Lower leg skin (tissue), 3 donors: ENCODE data around the gene NEK1.

ENCODE experiments used
- POLR2A ChIP-seq, 2 donors: fragments of 450-650 bp; IDR thresholded peaks; one replicate each; pipeline ENCODE4 v1.6.1; 2016 to 2017; ENCODE audit warnings: antibody characterized with exemption in 2 of 2, mild to moderate bottlenecking in 1 of 2, moderate library complexity in 1 of 2
- TF ChIP-seq, protein P1 (sequence below), 3 donors: fragments of 450-650 bp; IDR thresholded peaks; one replicate each; pipeline ENCODE4 v1.5.1; 2016; ENCODE audit warnings: antibody characterized with exemption in 3 of 3, mild to moderate bottlenecking in 3 of 3, moderate library complexity in 2 of 3

DNA sequence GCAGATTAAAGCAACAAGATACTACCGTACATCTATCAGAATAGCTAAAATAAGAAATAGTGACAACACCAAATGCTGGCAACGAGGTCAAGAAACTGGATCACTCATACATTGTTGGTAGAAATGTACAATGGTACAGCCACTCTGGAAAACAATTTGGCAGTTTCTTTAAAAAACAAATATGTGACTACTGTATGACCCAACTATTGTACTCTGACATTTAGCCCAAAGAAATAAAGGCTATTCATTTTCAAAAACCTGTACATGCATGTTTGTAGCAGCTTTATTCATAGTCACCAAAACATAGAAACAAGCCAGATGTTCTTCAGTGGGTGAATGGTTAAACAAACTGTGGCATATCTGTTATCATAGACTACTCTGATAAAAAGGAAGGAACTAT lies 16.2 kb upstream of the NEK1 start:
- no peak for TF ChIP-seq POLR2A (IDR thresholded peaks at IDR 0.05)
- TF ChIP-seq, protein P1, sequence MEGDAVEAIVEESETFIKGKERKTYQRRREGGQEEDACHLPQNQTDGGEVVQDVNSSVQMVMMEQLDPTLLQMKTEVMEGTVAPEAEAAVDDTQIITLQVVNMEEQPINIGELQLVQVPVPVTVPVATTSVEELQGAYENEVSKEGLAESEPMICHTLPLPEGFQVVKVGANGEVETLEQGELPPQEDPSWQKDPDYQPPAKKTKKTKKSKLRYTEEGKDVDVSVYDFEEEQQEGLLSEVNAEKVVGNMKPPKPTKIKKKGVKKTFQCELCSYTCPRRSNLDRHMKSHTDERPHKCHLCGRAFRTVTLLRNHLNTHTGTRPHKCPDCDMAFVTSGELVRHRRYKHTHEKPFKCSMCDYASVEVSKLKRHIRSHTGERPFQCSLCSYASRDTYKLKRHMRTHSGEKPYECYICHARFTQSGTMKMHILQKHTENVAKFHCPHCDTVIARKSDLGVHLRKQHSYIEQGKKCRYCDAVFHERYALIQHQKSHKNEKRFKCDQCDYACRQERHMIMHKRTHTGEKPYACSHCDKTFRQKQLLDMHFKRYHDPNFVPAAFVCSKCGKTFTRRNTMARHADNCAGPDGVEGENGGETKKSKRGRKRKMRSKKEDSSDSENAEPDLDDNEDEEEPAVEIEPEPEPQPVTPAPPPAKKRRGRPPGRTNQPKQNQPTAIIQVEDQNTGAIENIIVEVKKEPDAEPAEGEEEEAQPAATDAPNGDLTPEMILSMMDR (IDR thresholded peaks at IDR 0.05): no peak
